Measurements from ENCODE around the gene ENO4. TPM values are rescaled to one million over a fixed set of nuclear protein-coding genes. Genes with fewer than 3 reads are reported as not detected.

Gene ENO4
- total RNA-seq, 4 donors from 2014 or later = 0.21 to 1.2 (median 0.39) TPM; not detected in 1

- Histone ChIP-seq H3K4me3 (no peak overlapping the region), H3K27me3 (no peaks in the 10 kb centered on the region), H3K4me1 (peaks cover 0 to 15% (median 0%) of the 10 kb centered on the region in 4 donors), H3K36me3 (peaks cover 0 to 6% (median 0%) of the 10 kb centered on the region in 3 donors), H3K27ac (no peak overlapping the region), H3K9me3 (peaks cover 0 to 17% (median 0%) of the 10 kb centered on the region in 4 donors)
- WGBS, 2 donors = 83 to 84% methylated on average over 4 of the region's 4 CpGs
- TF ChIP-seq CTCF (IDR thresholded peaks at IDR 0.05) (no peak), POLR2A (IDR thresholded peaks at IDR 0.05) (no peak), EP300 (IDR thresholded peaks at IDR 0.05) (no peak)
- no peak for DNase-seq (ENCODE audit: low spot score in 2 of 2)
Observed at GRCh38 chr10:116853701-116854100, 4.4 kb downstream of the ENO4 start.

- peaks cover 0 to 11% (median 0%) of the 10 kb centered on the region in 3 donors for H3K36me3 ChIP-seq
- H3K27me3 ChIP-seq = no peaks in the 10 kb centered on the region
- no peak overlapping the region for H3K4me3 ChIP-seq
- peaks cover 0 to 21% (median 0%) of the 10 kb centered on the region in 4 donors for H3K9me3 ChIP-seq
- TF ChIP-seq EP300 (IDR thresholded peaks at IDR 0.05) = no peak
- TF ChIP-seq CTCF (IDR thresholded peaks at IDR 0.05) = no peak
- TF ChIP-seq POLR2A (IDR thresholded peaks at IDR 0.05) = no peak
- WGBS, 2 donors = 97 to 100% methylated on average over 3 of the region's 3 CpGs
- DNase-seq (ENCODE audit: low spot score in 2 of 2) = no peak
- no peaks in the 10 kb centered on the region for H3K4me1 ChIP-seq
- no peak overlapping the region for H3K27ac ChIP-seq
Observed at GRCh38 chr10:116857156-116857555, 7.9 kb downstream of the ENO4 start.

- 77 to 78% methylated on average over 2 of the region's 2 CpGs for WGBS, 2 donors
- H3K4me1 ChIP-seq = no peaks in the 10 kb centered on the region
- H3K4me3 ChIP-seq = no peak overlapping the region
- H3K9me3 ChIP-seq = peaks cover 0 to 21% (median 0%) of the 10 kb centered on the region in 4 donors
- H3K36me3 ChIP-seq = peaks cover 0 to 11% (median 0%) of the 10 kb centered on the region in 3 donors
- no peak overlapping the region for H3K27ac ChIP-seq
- TF ChIP-seq EP300 (IDR thresholded peaks at IDR 0.05) (no peak), POLR2A (IDR thresholded peaks at IDR 0.05) (no peak), CTCF (IDR thresholded peaks at IDR 0.05) (no peak)
- H3K27me3 ChIP-seq = no peaks in the 10 kb centered on the region
- DNase-seq (ENCODE audit: low spot score in 2 of 2) = no peak
Observed at GRCh38 chr10:116861796-116862195, 12.5 kb downstream of the ENO4 start.

GRCh38 chr10:116864436-116864835, 15.1 kb downstream of the ENO4 start:
- DNase-seq (ENCODE audit: low spot score in 2 of 2) = no peak
- Histone ChIP-seq H3K9me3 (no peaks in the 10 kb centered on the region), H3K27ac (no peak overlapping the region), H3K36me3 (no peaks in the 10 kb centered on the region), H3K4me1 (no peaks in the 10 kb centered on the region), H3K4me3 (no peak overlapping the region), H3K27me3 (no peaks in the 10 kb centered on the region)
- 91 to 93% methylated on average over 4 of the region's 4 CpGs for WGBS, 2 donors
- no peak for TF ChIP-seq POLR2A (IDR thresholded peaks at IDR 0.05)
- no peak for TF ChIP-seq EP300 (IDR thresholded peaks at IDR 0.05)
- TF ChIP-seq CTCF (IDR thresholded peaks at IDR 0.05) = no peak

GRCh38 chr10:116866066-116866465, 16.8 kb downstream of the ENO4 start:
- Histone ChIP-seq H3K4me1 (no peaks in the 10 kb centered on the region), H3K27me3 (no peaks in the 10 kb centered on the region), H3K9me3 (no peaks in the 10 kb centered on the region), H3K27ac (no peak overlapping the region), H3K4me3 (no peak overlapping the region), H3K36me3 (no peaks in the 10 kb centered on the region)
- TF ChIP-seq CTCF (IDR thresholded peaks at IDR 0.05) (no peak), POLR2A (IDR thresholded peaks at IDR 0.05) (no peak), EP300 (IDR thresholded peaks at IDR 0.05) (no peak)
- no peak for DNase-seq (ENCODE audit: low spot score in 2 of 2)
- WGBS, 2 donors = 67 to 73% methylated on average over 2 of the region's 2 CpGs
